ENCODE results near the gene MYO1D.

The MYO1D gene

DNA sequence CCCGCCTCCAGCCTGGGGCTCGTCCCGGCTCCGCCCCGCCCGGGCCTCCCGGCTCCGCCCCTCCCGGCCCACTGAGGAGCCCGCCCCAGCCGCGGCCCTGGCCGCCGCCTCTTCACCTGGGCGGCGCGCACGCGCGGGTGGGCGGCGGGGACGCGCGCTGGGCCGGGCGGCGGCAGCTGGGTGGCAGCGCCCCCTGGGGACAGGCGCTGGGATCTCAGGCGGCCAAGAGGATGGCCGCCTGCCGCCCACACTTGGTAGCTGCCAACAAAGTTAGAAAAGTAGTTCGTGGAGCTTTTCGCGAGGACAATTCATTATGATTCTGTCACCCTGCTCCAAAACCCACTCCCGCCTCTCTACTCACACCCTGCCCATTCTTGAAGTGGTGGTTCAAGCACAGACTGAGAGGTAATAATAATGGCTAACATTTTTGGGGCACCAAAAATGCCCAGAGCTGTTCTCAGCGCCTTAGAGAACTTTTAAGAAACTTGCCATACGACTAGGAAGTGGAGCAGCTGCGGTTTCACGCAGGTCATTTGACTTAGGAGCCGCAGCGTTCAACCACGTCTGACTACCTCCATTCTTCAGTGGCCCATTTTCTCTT, 340 bp upstream of the MYO1D start:
- Mint-ChIP-seq H3K27ac (peak overlapping the region; percentile 32), H3K9me3 (no peaks in the 10 kb centered on the region), H3K36me3 (ENCODE audit: low read depth) (no peaks in the 10 kb centered on the region), H3K4me1 (ENCODE audit: low read depth) (peaks cover 9% of the 10 kb centered on the region), H3K27me3 (ENCODE audit: low read depth) (peaks cover 41% of the 10 kb centered on the region), H3K4me3 (peak overlapping the region; percentile 67)

- Mint-ChIP-seq H3K27me3 (ENCODE audit: low read depth) (peaks cover 37% of the 10 kb centered on the region), H3K4me1 (ENCODE audit: low read depth) (peaks cover 9% of the 10 kb centered on the region), H3K4me3 (peak overlapping the region; percentile 89), H3K27ac (peak overlapping the region; percentile 73), H3K36me3 (ENCODE audit: low read depth) (no peaks in the 10 kb centered on the region), H3K9me3 (no peaks in the 10 kb centered on the region)
Measured at GRCh38 chr17:32875923-32876416, 954 bp downstream of the MYO1D start.

DNA sequence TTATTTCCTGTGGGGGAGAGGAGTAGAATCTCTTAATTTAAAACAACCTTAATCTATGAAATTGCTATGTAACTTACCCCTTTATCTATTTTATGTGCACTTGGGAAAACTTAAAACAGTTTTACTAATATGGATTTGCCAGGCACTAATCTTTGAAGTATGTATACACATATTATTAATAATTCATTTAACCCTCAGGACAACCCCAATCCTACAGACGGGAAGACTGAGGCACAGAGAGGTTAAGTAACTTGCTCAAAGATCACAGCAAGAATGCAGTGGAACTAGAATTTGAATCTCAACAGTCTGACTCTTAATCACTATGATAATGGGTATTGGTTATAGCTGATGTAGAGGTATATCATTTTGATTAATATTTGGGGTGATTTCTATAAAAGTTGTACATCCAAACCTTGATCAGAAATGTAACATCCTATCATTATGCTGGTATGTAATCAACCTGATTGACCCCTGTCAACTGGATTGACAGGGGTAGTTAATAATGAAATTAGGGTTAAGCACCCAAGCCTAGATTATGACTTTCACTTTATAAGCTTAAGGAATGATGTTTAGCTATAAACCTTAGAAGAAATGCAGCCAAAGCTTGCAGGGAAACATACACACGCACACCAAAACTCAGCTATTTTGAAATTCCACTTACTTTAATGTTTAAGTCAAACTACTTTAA, 1.6 kb downstream of the MYO1D start:
- peak overlapping the region; percentile 89 for H3K4me3 Mint-ChIP-seq
- H3K27ac Mint-ChIP-seq = no peak overlapping the region

DNA sequence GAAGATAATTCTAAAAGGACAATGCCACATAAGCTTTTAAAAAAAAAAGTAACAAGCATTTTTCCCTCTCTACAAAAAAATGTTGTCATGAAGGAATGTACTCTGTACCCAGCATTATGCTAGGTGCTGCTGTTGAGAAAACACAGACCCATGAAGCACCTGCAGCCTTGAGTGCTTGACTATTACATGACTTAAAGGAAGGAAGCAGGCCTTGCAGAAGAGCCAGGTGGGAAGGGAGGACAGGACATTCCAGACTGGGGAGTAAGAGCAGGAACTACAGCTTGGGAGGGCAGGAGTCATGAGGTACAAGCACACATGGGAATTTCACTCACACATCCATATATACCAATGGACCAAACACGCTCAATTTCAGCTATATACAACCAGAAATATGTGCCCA, 3.8 kb downstream of the MYO1D start:
- Mint-ChIP-seq H3K9me3 (no peaks in the 10 kb centered on the region), H3K27me3 (ENCODE audit: low read depth) (peaks cover 22% of the 10 kb centered on the region), H3K36me3 (ENCODE audit: low read depth) (no peaks in the 10 kb centered on the region), H3K4me3 (no peak overlapping the region), H3K4me1 (ENCODE audit: low read depth) (peaks cover 9% of the 10 kb centered on the region), H3K27ac (no peak overlapping the region)

More for the DNA sequence above, 1.6 kb downstream of the MYO1D start:
- H3K27me3 Mint-ChIP-seq (ENCODE audit: low read depth) = peaks cover 32% of the 10 kb centered on the region
- H3K36me3 Mint-ChIP-seq (ENCODE audit: low read depth) = no peaks in the 10 kb centered on the region
- H3K4me1 Mint-ChIP-seq (ENCODE audit: low read depth) = peaks cover 9% of the 10 kb centered on the region
- H3K9me3 Mint-ChIP-seq = no peaks in the 10 kb centered on the region

- H3K27me3 Mint-ChIP-seq (ENCODE audit: low read depth) = peaks cover 22% of the 10 kb centered on the region
- H3K4me3 Mint-ChIP-seq = no peak overlapping the region
- H3K36me3 Mint-ChIP-seq (ENCODE audit: low read depth) = no peaks in the 10 kb centered on the region
- H3K4me1 Mint-ChIP-seq (ENCODE audit: low read depth) = peaks cover 5% of the 10 kb centered on the region
- H3K9me3 Mint-ChIP-seq = no peaks in the 10 kb centered on the region
- no peak overlapping the region for H3K27ac Mint-ChIP-seq
Measured at GRCh38 chr17:32871746-32872145, 5.2 kb downstream of the MYO1D start.

DNA sequence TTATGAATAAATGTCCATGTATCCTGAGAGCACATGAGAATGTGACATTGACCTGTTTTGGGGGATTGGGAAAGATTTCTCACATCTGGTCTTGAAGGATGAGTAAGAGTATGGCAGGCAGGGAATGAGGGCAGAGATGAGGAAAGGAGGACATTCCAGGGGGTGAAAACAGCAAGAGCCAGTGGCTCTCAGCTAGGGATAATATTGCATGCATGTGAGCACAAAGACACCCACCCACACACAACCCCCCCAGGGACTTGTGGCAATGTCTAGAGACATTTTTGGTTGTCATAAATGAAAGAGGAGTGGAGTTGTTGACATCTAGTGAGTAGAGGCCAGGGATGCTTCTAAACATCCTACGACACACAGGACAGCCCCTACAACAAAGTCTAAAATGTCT, 6.0 kb downstream of the MYO1D start:
- H3K9me3 Mint-ChIP-seq = no peaks in the 10 kb centered on the region
- peaks cover 19% of the 10 kb centered on the region for H3K27me3 Mint-ChIP-seq (ENCODE audit: low read depth)
- no peaks in the 10 kb centered on the region for H3K36me3 Mint-ChIP-seq (ENCODE audit: low read depth)
- H3K4me1 Mint-ChIP-seq (ENCODE audit: low read depth) = peaks cover 3% of the 10 kb centered on the region
- no peak overlapping the region for H3K27ac Mint-ChIP-seq
- H3K4me3 Mint-ChIP-seq = no peak overlapping the region

DNA sequence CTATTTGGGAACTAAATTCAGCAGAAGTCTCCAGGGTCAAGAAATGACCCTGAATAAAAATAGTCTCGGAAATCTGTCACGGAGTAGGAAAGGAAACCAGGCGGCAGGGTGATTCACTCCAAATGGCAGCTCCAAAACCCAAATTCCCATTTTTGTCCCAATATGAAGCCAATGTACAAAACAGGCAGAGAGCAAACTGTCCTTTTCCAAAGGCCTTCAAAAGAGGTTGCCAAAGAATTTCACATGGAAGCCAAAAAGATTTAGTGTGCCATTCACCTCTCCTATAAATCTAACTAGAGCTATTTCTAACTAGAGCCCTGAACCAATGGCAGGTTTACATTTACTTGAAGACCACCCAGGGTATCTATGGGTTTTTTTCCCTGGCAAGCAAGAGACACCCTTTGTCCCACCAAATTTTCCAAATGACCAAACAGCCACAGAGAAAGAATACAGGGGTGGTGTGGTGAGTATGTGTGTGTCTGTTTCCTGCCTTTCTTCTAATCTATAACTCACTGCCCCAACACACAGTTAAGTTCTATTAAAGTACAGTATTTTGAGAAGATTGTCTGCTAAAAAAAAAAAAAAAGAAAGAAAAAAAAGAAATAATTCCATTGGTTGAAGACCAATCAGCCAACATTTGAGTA, 6.8 kb downstream of the MYO1D start:
- Mint-ChIP-seq H3K9me3 (no peaks in the 10 kb centered on the region), H3K27me3 (ENCODE audit: low read depth) (peaks cover 18% of the 10 kb centered on the region), H3K27ac (no peak overlapping the region), H3K4me3 (no peak overlapping the region), H3K36me3 (ENCODE audit: low read depth) (no peaks in the 10 kb centered on the region), H3K4me1 (ENCODE audit: low read depth) (no peaks in the 10 kb centered on the region)

- H3K27me3 Mint-ChIP-seq (ENCODE audit: low read depth) = peaks cover 14% of the 10 kb centered on the region
- no peak overlapping the region for H3K27ac Mint-ChIP-seq
- H3K9me3 Mint-ChIP-seq = no peaks in the 10 kb centered on the region
- H3K4me1 Mint-ChIP-seq (ENCODE audit: low read depth) = no peaks in the 10 kb centered on the region
- H3K4me3 Mint-ChIP-seq = no peak overlapping the region
- H3K36me3 Mint-ChIP-seq (ENCODE audit: low read depth) = no peaks in the 10 kb centered on the region
Measured at GRCh38 chr17:32869345-32870026, 7.4 kb downstream of the MYO1D start.

GRCh38 chr17:32865141-32865540, 11.8 kb downstream of the MYO1D start:
- Mint-ChIP-seq H3K4me3 (no peak overlapping the region), H3K27ac (no peak overlapping the region), H3K36me3 (ENCODE audit: low read depth) (no peaks in the 10 kb centered on the region), H3K9me3 (no peaks in the 10 kb centered on the region), H3K27me3 (ENCODE audit: low read depth) (peaks cover 3% of the 10 kb centered on the region), H3K4me1 (ENCODE audit: low read depth) (peaks cover 2% of the 10 kb centered on the region)

- Mint-ChIP-seq H3K27me3 (ENCODE audit: low read depth) (peaks cover 10% of the 10 kb centered on the region), H3K27ac (no peak overlapping the region), H3K4me3 (no peak overlapping the region), H3K9me3 (no peaks in the 10 kb centered on the region), H3K36me3 (ENCODE audit: low read depth) (no peaks in the 10 kb centered on the region), H3K4me1 (ENCODE audit: low read depth) (peaks cover 2% of the 10 kb centered on the region)
Measured at GRCh38 chr17:32863559-32863958, 13.4 kb downstream of the MYO1D start.

GRCh38 chr17:32862940-32863339, 14.0 kb downstream of the MYO1D start:
- H3K9me3 Mint-ChIP-seq = no peaks in the 10 kb centered on the region
- no peak overlapping the region for H3K4me3 Mint-ChIP-seq
- H3K36me3 Mint-ChIP-seq (ENCODE audit: low read depth) = no peaks in the 10 kb centered on the region
- H3K4me1 Mint-ChIP-seq (ENCODE audit: low read depth) = peaks cover 2% of the 10 kb centered on the region
- H3K27ac Mint-ChIP-seq = no peak overlapping the region
- H3K27me3 Mint-ChIP-seq (ENCODE audit: low read depth) = peaks cover 10% of the 10 kb centered on the region

- Mint-ChIP-seq H3K27me3 (ENCODE audit: low read depth) (peaks cover 10% of the 10 kb centered on the region), H3K4me3 (no peak overlapping the region), H3K27ac (no peak overlapping the region), H3K9me3 (no peaks in the 10 kb centered on the region), H3K36me3 (ENCODE audit: low read depth) (no peaks in the 10 kb centered on the region), H3K4me1 (ENCODE audit: low read depth) (peaks cover 2% of the 10 kb centered on the region)
Measured at GRCh38 chr17:32861981-32862380, 14.9 kb downstream of the MYO1D start.

- Mint-ChIP-seq H3K27ac (no peak overlapping the region), H3K4me3 (no peak overlapping the region), H3K36me3 (ENCODE audit: low read depth) (no peaks in the 10 kb centered on the region), H3K4me1 (ENCODE audit: low read depth) (peaks cover 2% of the 10 kb centered on the region), H3K27me3 (ENCODE audit: low read depth) (peaks cover 8% of the 10 kb centered on the region), H3K9me3 (no peaks in the 10 kb centered on the region)
Measured at GRCh38 chr17:32859857-32860525, 16.9 kb downstream of the MYO1D start.

GRCh38 chr17:32855620-32856019, 21.3 kb downstream of the MYO1D start:
- Mint-ChIP-seq H3K4me3 (no peak overlapping the region), H3K4me1 (ENCODE audit: low read depth) (peaks cover 2% of the 10 kb centered on the region), H3K27me3 (ENCODE audit: low read depth) (peaks cover 26% of the 10 kb centered on the region), H3K27ac (no peak overlapping the region), H3K9me3 (no peaks in the 10 kb centered on the region), H3K36me3 (ENCODE audit: low read depth) (no peaks in the 10 kb centered on the region)

Data from T-helper 1 cell treated with Interleukin-12 subunit alpha and Interleukin-12 subunit beta and Interleukin-4 antibody, amounts not matched to agents 30 μg/mL and 1 μg/mL, for 36 hours (primary cell).